Vagina (tissue), 2 donors: ENCODE measurements around the gene CARD11.

Experiments
- CTCF ChIP-seq, 3 experiments: fragments of 450-650 bp in 2 of 3; fragments of 200-600 bp in 1 of 3; sonication (generic) in 1 of 3; IDR thresholded peaks; one replicate each; pipeline ENCODE4 v1.5.1; 2017 to 2019; ENCODE audit warnings: antibody characterized with exemption in 3 of 3, mild to moderate bottlenecking in 2 of 3, moderate library complexity in 2 of 3
- POLR2A ChIP-seq, 2 donors: fragments of 450-650 bp; IDR thresholded peaks; one replicate each; pipeline ENCODE4 v1.6.1; 2017; ENCODE audit warnings: antibody characterized with exemption in 2 of 2, mild to moderate bottlenecking in 2 of 2, moderate library complexity in 2 of 2

GRCh38 chr7:3009086-3009485, 34.6 kb downstream of the CARD11 start:
- TF ChIP-seq CTCF (IDR thresholded peaks at IDR 0.05) (no peak), POLR2A (IDR thresholded peaks at IDR 0.05) (no peak)
